ENCODE measurements around the gene TRIP13. TPM values are rescaled to one million over a fixed set of nuclear protein-coding genes. Genes with fewer than 3 reads are reported as not detected.

TRIP13 gene
- total RNA-seq, 1 donor, result 32.5 TPM

GRCh38 chr5:885529-885928 lies 7.2 kb upstream of the TRIP13 start:
- TF ChIP-seq CTCF (IDR thresholded peaks at IDR 0.05; ENCODE audit: insufficient read depth, low read length), result no peak
- no peak overlapping the region for H3K4me3 ChIP-seq (ENCODE audit: low read depth, low read length)
- no peak for DNase-seq (ENCODE audit: low read depth)

GRCh38 chr5:886036-886435 lies 6.6 kb upstream of the TRIP13 start:
- no peak for DNase-seq (ENCODE audit: low read depth)
- H3K4me3 ChIP-seq (ENCODE audit: low read depth, low read length), result no peak overlapping the region
- no peak for TF ChIP-seq CTCF (IDR thresholded peaks at IDR 0.05; ENCODE audit: insufficient read depth, low read length)

GRCh38 chr5:886716-887325 lies 5.9 kb upstream of the TRIP13 start:
- H3K4me3 ChIP-seq (ENCODE audit: low read depth, low read length), result no peak overlapping the region
- no peak for DNase-seq (ENCODE audit: low read depth)
- no peak for TF ChIP-seq CTCF (IDR thresholded peaks at IDR 0.05; ENCODE audit: insufficient read depth, low read length)

GRCh38 chr5:887947-888637 lies 4.6 kb upstream of the TRIP13 start:
- H3K4me3 ChIP-seq (ENCODE audit: low read depth, low read length), result no peak overlapping the region
- peak; percentile 20 for DNase-seq (ENCODE audit: low read depth)
- no peak for TF ChIP-seq CTCF (IDR thresholded peaks at IDR 0.05; ENCODE audit: insufficient read depth, low read length)

GRCh38 chr5:888638-889035 lies 4.0 kb upstream of the TRIP13 start:
- TF ChIP-seq CTCF (IDR thresholded peaks at IDR 0.05; ENCODE audit: insufficient read depth, low read length), result no peak
- DNase-seq (ENCODE audit: low read depth), result no peak
- H3K4me3 ChIP-seq (ENCODE audit: low read depth, low read length), result no peak overlapping the region

GRCh38 chr5:889075-889710 lies 3.5 kb upstream of the TRIP13 start:
- H3K4me3 ChIP-seq (ENCODE audit: low read depth, low read length), result no peak overlapping the region
- TF ChIP-seq CTCF (IDR thresholded peaks at IDR 0.05; ENCODE audit: insufficient read depth, low read length), result no peak
- no peak for DNase-seq (ENCODE audit: low read depth)
